Measurements from ENCODE around the gene IL1RAPL1. TPM values are rescaled to one million over a fixed set of nuclear protein-coding genes. Genes with fewer than 3 reads are reported as not detected.

IL1RAPL1 gene
- total and polyA plus RNA-seq, 9 of the 15 experiments (the other 6 are each of a cell fraction or from before 2014, with no cell fraction given): 0.04 to 0.07 (median 0.04) TPM; not detected in 6

- Histone ChIP-seq H2AFZ (ENCODE audit: low read depth, low read length) (no peak overlapping the region), H3K36me3 (ENCODE audit: control insufficient read depth, insufficient read depth, low read length) (no peaks in the 10 kb centered on the region), H3K27ac (ENCODE audit: extremely low read depth, low read depth, low read length) (no peak overlapping the region), H3K4me2 (ENCODE audit: insufficient read depth, low read length) (no peak overlapping the region), H3K4me3 (no peak overlapping the region), H3K9me1 (ENCODE audit: control insufficient read depth, insufficient read depth, low read length) (no peaks in the 10 kb centered on the region), H3K4me1 (replicated peaks in 1 of 2; ENCODE audit: control insufficient read depth in 2 of 2, insufficient read depth in 2 of 2, low read length in 2 of 2) (no peaks in the 10 kb centered on the region), H3K79me2 (ENCODE audit: control insufficient read depth, insufficient read depth, low read length) (no peaks in the 10 kb centered on the region), H3K27me3 (ENCODE audit: control insufficient read depth in 2 of 2, insufficient read depth in 2 of 2, low read length in 2 of 2) (no peaks in the 10 kb centered on the region), H3K9me3 (replicated peaks; ENCODE audit: control insufficient read depth, insufficient read depth, low read depth, low read length) (no peaks in the 10 kb centered on the region), H4K20me1 (replicated peaks; ENCODE audit: control insufficient read depth, insufficient read depth, low read length) (no peaks in the 10 kb centered on the region), H3K9ac (ENCODE audit: insufficient read depth in 1 of 2, low read depth in 2 of 2, low read length in 2 of 2) (no peak overlapping the region)
- 0% methylated on average over 5 of the region's 5 CpGs for whole genome bisulfite sequencing (ENCODE audit: insufficient coverage, low coverage, missing lambda C conversion rate)
- CTCF ChIA-PET (ENCODE audit: low intra/inter-chr PET ratio): interaction anchor here (0.6 kb wide), 1 partner anchor 881 kb away, joined by 3 read pairs; no protein-coding TSS in a partner anchor
- no peak for ATAC-seq
- FAIRE-seq: no peak
- intact Hi-C loops (cut with micrococcal nuclease) (no loop called here), in situ Hi-C loops (cut with MboI) (no loop called here)
- no peak for TF ChIP-seq E2F3 (CRISPR knock-in tag; IDR thresholded peaks at IDR 0.05)
- no peak for TF ChIP-seq ZBTB1 (CRISPR knock-in tag; IDR thresholded peaks at IDR 0.05; ENCODE audit: borderline replicate concordance, low read depth)
- TF ChIP-seq ZNF133 (CRISPR knock-in tag; IDR thresholded peaks at IDR 0.05): no peak
- TF ChIP-seq SUPT5H (IDR thresholded peaks at IDR 0.05): no peak
- no peak for TF ChIP-seq GABPB1 (CRISPR knock-in tag; IDR thresholded peaks at IDR 0.05)
- no peak for TF ChIP-seq THRAP3 (IDR thresholded peaks at IDR 0.05; ENCODE audit: borderline replicate concordance)
- TF ChIP-seq POLR2A (conservative IDR thresholded peaks at IDR 0.05): no peak
- TF ChIP-seq SMARCC2 (IDR thresholded peaks at IDR 0.05; ENCODE audit: low read depth): no peak
- TF ChIP-seq PATZ1 (CRISPR knock-in tag; IDR thresholded peaks at IDR 0.05; ENCODE audit: borderline replicate concordance): no peak
- TF ChIP-seq ZNF583 (CRISPR knock-in tag; IDR thresholded peaks at IDR 0.05): no peak
- no peak for TF ChIP-seq ZNF224 (CRISPR knock-in tag; IDR thresholded peaks at IDR 0.05)
- TF ChIP-seq NCOA1 (IDR thresholded peaks at IDR 0.05; ENCODE audit: low read depth): no peak
- DNase-seq (ENCODE audit: extremely low read depth in 1 of 4, low spot score in 3 of 4): no peak
- BruUV-seq (replicated peaks): no TSS peak
- POLR2A ChIA-PET: no interaction called here
Measured at GRCh38 chrX:29453333-29453732, 866.1 kb downstream of the IL1RAPL1 start.

All from K562 (cell line).